Spleen (tissue), 7 donors: ENCODE results near the gene ZDHHC14.

ENCODE experiments used
- POLR2AphosphoS5 ChIP-seq, 3 donors: sonication (generic); formaldehyde crosslinking; IDR thresholded peaks; one replicate each; pipeline ENCODE4 v1.5.1; 2017; ENCODE audit warnings: antibody characterized with exemption in 3 of 3
- TF ChIP-seq, protein P1 (sequence below), 11 experiments: fragments of 200-600 bp in 7 of 11; fragments of 450-650 bp in 4 of 11; sonication (generic) in 4 of 11; IDR thresholded peaks in 8 of 11; conservative IDR thresholded peaks in 3 of 11; 1 replicate in 7 of 11; 2 replicates in 4 of 11; pipeline versions ENCODE4 v1.4.0 to v1.8.0; 2016 to 2021; ENCODE audit warnings: antibody characterized with exemption in 11 of 11, inconsistent platforms in 4 of 11, mild to moderate bottlenecking in 1 of 11
- donor health status: DM: no; HTN: no; CAD: no; lungs with moderate emphysema.
- donor health status: DM: no; HTN: no; CAD: no.
- donor health status: DM: no; HTN: no; CAD: no.

- TF ChIP-seq, protein P1, sequence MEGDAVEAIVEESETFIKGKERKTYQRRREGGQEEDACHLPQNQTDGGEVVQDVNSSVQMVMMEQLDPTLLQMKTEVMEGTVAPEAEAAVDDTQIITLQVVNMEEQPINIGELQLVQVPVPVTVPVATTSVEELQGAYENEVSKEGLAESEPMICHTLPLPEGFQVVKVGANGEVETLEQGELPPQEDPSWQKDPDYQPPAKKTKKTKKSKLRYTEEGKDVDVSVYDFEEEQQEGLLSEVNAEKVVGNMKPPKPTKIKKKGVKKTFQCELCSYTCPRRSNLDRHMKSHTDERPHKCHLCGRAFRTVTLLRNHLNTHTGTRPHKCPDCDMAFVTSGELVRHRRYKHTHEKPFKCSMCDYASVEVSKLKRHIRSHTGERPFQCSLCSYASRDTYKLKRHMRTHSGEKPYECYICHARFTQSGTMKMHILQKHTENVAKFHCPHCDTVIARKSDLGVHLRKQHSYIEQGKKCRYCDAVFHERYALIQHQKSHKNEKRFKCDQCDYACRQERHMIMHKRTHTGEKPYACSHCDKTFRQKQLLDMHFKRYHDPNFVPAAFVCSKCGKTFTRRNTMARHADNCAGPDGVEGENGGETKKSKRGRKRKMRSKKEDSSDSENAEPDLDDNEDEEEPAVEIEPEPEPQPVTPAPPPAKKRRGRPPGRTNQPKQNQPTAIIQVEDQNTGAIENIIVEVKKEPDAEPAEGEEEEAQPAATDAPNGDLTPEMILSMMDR (IDR thresholded peaks at IDR 0.05 in 8 of 11, conservative IDR thresholded peaks at IDR 0.05 in 3 of 11) = no peak
- no peak for TF ChIP-seq POLR2AphosphoS5 (IDR thresholded peaks at IDR 0.05)
Measured at GRCh38 chr6:157386023-157386422, 5.0 kb downstream of the ZDHHC14 start.
